Left lung (tissue), 10 donors: ENCODE results near the gene OSBP2. TPM values are rescaled to one million over a fixed set of nuclear protein-coding genes. Genes with fewer than 3 reads are reported as not detected.

Source experiments
- ATAC-seq: fragments of 200-7000 bp; cut with Tn5 transposase; one replicate; pipeline ENCODE4 v1.9.1; 2020; ENCODE audit warnings: moderate library complexity
- DNase-seq, 4 donors: peaks; one replicate each; pipeline ENCODE4 v3.0.0-alpha.2; 2013 to 2020
- H3K27ac ChIP-seq, 2 donors: fragments of 200-600 bp; sonication (generic) in 1 of 2; one replicate each; pipeline versions ENCODE4 v1.5.0 to v1.8.0; 2020 to 2021
- H3K27me3 ChIP-seq, 2 donors: fragments of 200-600 bp; sonication (generic) in 1 of 2; one replicate each; pipeline versions ENCODE4 v1.5.0 to v1.8.0; 2020 to 2021
- H3K36me3 ChIP-seq, 2 donors: fragments of 200-600 bp; sonication (generic) in 1 of 2; one replicate each; pipeline versions ENCODE4 v1.5.0 to v1.8.0; 2020 to 2021
- H3K4me1 ChIP-seq, 2 donors: fragments of 200-600 bp; one replicate each; pipeline ENCODE4 v1.8.0; 2021
- H3K4me3 ChIP-seq, 2 donors: fragments of 200-600 bp; sonication (generic) in 1 of 2; one replicate each; pipeline versions ENCODE4 v1.5.0 to v1.8.0; 2020 to 2021; ENCODE audit warnings: mild to moderate bottlenecking in 1 of 2
- H3K9me3 ChIP-seq, 2 donors: fragments of 200-600 bp; sonication (generic) in 1 of 2; one replicate each; pipeline versions ENCODE4 v1.5.0 to v1.8.0; 2020 to 2021
- CTCF ChIP-seq, 2 donors: fragments of 200-600 bp; sonication (generic) in 1 of 2; IDR thresholded peaks; one replicate each; pipeline versions ENCODE4 v1.5.0 to v1.8.0; 2021; ENCODE audit warnings: antibody characterized with exemption in 2 of 2
- intact Hi-C, 2 donors: fragments of 100-400 bp; cut with DNase I; formaldehyde crosslinking; loops; one replicate each; pipeline versions ENCODE4 v1.11.2 to v1.14.2; 2022
- polyA plus RNA-seq, 6 donors: library from polyadenylated mRNA; unstranded; fragments of 120-200 nt; gene quantifications; one replicate each; pipeline ENCODE4 v1.2.1, GENCODE V29; 2013; ENCODE audit not compliant: insufficient read length in 6 of 6
- total RNA-seq, 2 donors: library from RNA; stranded (reverse); fragmentation: NEBNext Ultra II Directional; extraction: Animal tissue kit (Norgen Biotek cat#: 25700); gene quantifications; one replicate each; pipeline ENCODE4 v1.2.1, GENCODE V29; 2021
- donor health status: DM: no; HTN: yes; CAD: no.
- donor health status: DM: no; HTN: no; CAD: no.

The OSBP2 gene
- total and polyA plus RNA-seq, 8 donors = 4.0 to 21.0 (median 15.8) TPM

GRCh38 chr22:30825711-30826505 is 131.2 kb downstream of the OSBP2 start:
- Histone ChIP-seq H3K27me3 (peaks cover 20 to 49% of the 10 kb centered on the region in 2 donors), H3K4me3 (no peak overlapping the region), H3K27ac (no peak overlapping the region), H3K4me1 (peaks cover 0 to 11% of the 10 kb centered on the region in 2 donors), H3K36me3 (no peaks in the 10 kb centered on the region), H3K9me3 (no peaks in the 10 kb centered on the region)
- DNase-seq (no peak), ATAC-seq (no peak)
- TF ChIP-seq CTCF (IDR thresholded peaks at IDR 0.05) = no peak
- intact Hi-C loops = no loop called here

GRCh38 chr22:30826670-30827355 is 132.1 kb downstream of the OSBP2 start:
- no peaks in the 10 kb centered on the region for H3K36me3 ChIP-seq
- no peak for ATAC-seq
- no peaks in the 10 kb centered on the region for H3K9me3 ChIP-seq
- H3K4me3 ChIP-seq = no peak overlapping the region
- intact Hi-C loops = no loop called here
- peaks cover 14 to 40% of the 10 kb centered on the region in 2 donors for H3K27me3 ChIP-seq
- H3K4me1 ChIP-seq = peaks cover 0 to 10% of the 10 kb centered on the region in 2 donors
- no peak for DNase-seq
- TF ChIP-seq CTCF (IDR thresholded peaks at IDR 0.05) = no peak
- H3K27ac ChIP-seq = no peak overlapping the region

GRCh38 chr22:30827646-30828045 is 133.0 kb downstream of the OSBP2 start:
- DNase-seq (no peak), ATAC-seq (no peak)
- Histone ChIP-seq H3K4me1 (peaks cover 0 to 2% of the 10 kb centered on the region in 2 donors), H3K9me3 (no peaks in the 10 kb centered on the region), H3K27ac (no peak overlapping the region), H3K36me3 (no peaks in the 10 kb centered on the region), H3K4me3 (no peak overlapping the region), H3K27me3 (peaks cover 5 to 32% of the 10 kb centered on the region in 2 donors)
- TF ChIP-seq CTCF (IDR thresholded peaks at IDR 0.05) = no peak
- intact Hi-C loops = no loop called here

GRCh38 chr22:30828187-30829155 is 133.8 kb downstream of the OSBP2 start:
- Histone ChIP-seq H3K4me1 (no peaks in the 10 kb centered on the region), H3K36me3 (no peaks in the 10 kb centered on the region), H3K4me3 (no peak overlapping the region), H3K27ac (no peak overlapping the region), H3K9me3 (no peaks in the 10 kb centered on the region), H3K27me3 (peaks cover 0 to 24% of the 10 kb centered on the region in 2 donors)
- no peak for DNase-seq
- intact Hi-C loops = no loop called here
- TF ChIP-seq CTCF (IDR thresholded peaks at IDR 0.05) = no peak
- ATAC-seq = no peak
